GM12891 (cell line): Measurements from ENCODE around the gene ZNF837.

ENCODE experiments used
- POLR2A ChIP-seq: IDR thresholded peaks from 2 replicates; pipeline ENCODE4 v1.6.1; 2011; ENCODE audit warnings: low read depth, low read length, control low read depth
- POLR2AphosphoS5 ChIP-seq: IDR thresholded peaks from 2 replicates; pipeline ENCODE4 v1.6.1; 2011; ENCODE audit warnings: low read depth, low read length, control low read depth
- SPI1 ChIP-seq: IDR thresholded peaks from 2 replicates; pipeline ENCODE4 v1.6.1; 2011; ENCODE audit warnings: low read depth, low read length, control low read depth
- TAF1 ChIP-seq: IDR thresholded peaks from 2 replicates; pipeline ENCODE4 v1.6.1; 2011; ENCODE audit warnings: low read depth, low read length, control low read depth

GRCh38 chr19:58336216-58336615 lies 44.6 kb downstream of the ZNF837 start:
- no peak for TF ChIP-seq POLR2A
- no peak for TF ChIP-seq TAF1
- no peak for TF ChIP-seq POLR2AphosphoS5
- TF ChIP-seq SPI1 = no peak
